ENCODE measurements around the gene ZNF609. TPM values are rescaled to one million over a fixed set of nuclear protein-coding genes. Genes with fewer than 3 reads are reported as not detected.
"Not testable (repeated sequence)": the region's sequence is repeated elsewhere in the genome, so short reads cannot be mapped to it uniquely, and the experiment has no call there.

Gene ZNF609
- total RNA-seq, 1 donor from 2014 or later, result 11.3 TPM

DNA sequence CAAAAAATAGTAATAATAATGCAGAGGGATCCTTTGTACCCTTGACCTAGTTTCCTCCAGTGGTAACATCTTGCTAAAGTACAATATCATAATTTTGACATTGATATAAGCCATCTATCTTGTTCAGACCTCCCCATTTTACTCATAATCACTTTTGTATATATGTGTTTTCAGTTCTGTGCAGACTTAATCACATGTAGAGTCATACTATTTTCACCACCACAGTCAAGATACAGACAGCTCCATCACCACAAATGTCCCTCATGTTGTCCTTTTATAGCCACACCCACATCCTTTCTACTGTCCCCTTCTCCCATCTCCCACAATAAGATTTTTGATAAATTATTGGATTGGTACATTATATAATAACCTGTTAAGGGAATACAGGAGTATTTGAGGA lies 25.4 kb downstream of the ZNF609 start:
- FAIRE-seq (no peak), DNase-seq (ENCODE audit: low read depth) (no peak)
- H3K4me3 ChIP-seq (ENCODE audit: low read depth, low read length), result no peak overlapping the region
- TF ChIP-seq, protein P1, sequence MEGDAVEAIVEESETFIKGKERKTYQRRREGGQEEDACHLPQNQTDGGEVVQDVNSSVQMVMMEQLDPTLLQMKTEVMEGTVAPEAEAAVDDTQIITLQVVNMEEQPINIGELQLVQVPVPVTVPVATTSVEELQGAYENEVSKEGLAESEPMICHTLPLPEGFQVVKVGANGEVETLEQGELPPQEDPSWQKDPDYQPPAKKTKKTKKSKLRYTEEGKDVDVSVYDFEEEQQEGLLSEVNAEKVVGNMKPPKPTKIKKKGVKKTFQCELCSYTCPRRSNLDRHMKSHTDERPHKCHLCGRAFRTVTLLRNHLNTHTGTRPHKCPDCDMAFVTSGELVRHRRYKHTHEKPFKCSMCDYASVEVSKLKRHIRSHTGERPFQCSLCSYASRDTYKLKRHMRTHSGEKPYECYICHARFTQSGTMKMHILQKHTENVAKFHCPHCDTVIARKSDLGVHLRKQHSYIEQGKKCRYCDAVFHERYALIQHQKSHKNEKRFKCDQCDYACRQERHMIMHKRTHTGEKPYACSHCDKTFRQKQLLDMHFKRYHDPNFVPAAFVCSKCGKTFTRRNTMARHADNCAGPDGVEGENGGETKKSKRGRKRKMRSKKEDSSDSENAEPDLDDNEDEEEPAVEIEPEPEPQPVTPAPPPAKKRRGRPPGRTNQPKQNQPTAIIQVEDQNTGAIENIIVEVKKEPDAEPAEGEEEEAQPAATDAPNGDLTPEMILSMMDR (IDR thresholded peaks at IDR 0.05; ENCODE audit: insufficient read depth, low read length, severe bottlenecking), result no peak
- H3K36me3 ChIP-seq (ENCODE audit: control insufficient read depth, insufficient read depth, low read length), result no peaks in the 10 kb centered on the region
- no peaks in the 10 kb centered on the region for H3K27me3 ChIP-seq (ENCODE audit: control insufficient read depth, insufficient read depth, low read length)

DNA sequence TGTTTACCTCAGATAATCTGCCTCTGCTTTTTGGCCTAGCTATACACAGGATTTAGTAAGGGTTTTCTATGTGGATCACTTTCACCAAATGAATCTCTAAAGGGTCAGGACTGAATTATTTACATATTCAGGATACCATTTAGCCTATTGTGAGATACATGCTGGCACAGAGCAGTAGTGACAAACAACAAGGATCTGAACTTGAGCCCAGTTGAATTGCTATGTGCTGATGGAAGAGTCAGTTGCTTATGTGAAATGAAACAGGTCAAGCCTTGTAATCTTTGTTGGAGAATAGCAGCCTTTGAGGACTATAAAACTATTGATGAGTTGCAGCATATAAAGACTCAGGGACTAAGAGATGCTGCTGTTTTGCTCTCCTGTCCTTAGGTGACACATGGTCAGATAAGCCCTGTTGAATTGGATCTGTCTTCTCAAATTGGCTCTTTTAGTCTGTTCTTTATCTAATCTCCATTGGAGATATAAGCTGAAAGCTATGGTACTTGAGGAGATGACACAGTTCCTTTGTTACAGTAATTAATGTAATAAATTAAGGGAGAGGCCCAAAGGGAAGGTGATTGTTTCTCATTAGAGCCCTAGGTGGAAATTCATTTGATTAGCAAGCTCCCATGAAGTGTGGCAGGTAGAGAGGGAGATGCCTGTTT lies 30.4 kb downstream of the ZNF609 start:
- DNase-seq (ENCODE audit: low read depth), result no peak
- Histone ChIP-seq H3K36me3 (ENCODE audit: control insufficient read depth, insufficient read depth, low read length) (no peaks in the 10 kb centered on the region), H3K27me3 (ENCODE audit: control insufficient read depth, insufficient read depth, low read length) (no peaks in the 10 kb centered on the region), H3K4me3 (ENCODE audit: low read depth, low read length) (no peak overlapping the region)
- FAIRE-seq, result no peak
- TF ChIP-seq, protein P1 (IDR thresholded peaks at IDR 0.05; ENCODE audit: insufficient read depth, low read length, severe bottlenecking), result no peak

DNA sequence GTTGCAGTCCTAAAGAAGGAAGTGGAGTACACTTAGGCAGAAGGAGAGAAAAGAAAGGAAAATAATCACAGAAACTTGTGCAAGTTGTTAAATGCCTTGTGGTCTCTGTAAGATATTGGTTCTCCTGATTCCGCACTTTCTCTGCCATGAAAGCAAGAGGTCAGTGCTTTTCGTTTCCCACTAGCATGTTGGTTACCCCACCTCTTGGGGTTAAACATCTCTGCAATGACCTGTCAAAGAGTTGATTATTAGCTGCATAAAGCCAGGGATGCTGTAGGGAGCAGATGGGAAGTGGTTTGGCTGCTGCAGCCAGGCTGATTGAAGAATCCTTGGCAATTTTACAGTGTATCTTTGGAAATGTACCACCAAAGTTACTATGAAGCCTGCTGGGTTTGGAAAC lies 33.3 kb downstream of the ZNF609 start:
- Histone ChIP-seq H3K27me3 (ENCODE audit: control insufficient read depth, insufficient read depth, low read length) (no peaks in the 10 kb centered on the region), H3K36me3 (ENCODE audit: control insufficient read depth, insufficient read depth, low read length) (no peaks in the 10 kb centered on the region), H3K4me3 (ENCODE audit: low read depth, low read length) (no peak overlapping the region)
- TF ChIP-seq, protein P1 (IDR thresholded peaks at IDR 0.05; ENCODE audit: insufficient read depth, low read length, severe bottlenecking), result no peak
- DNase-seq (ENCODE audit: low read depth) (no peak), FAIRE-seq (no peak)

DNA sequence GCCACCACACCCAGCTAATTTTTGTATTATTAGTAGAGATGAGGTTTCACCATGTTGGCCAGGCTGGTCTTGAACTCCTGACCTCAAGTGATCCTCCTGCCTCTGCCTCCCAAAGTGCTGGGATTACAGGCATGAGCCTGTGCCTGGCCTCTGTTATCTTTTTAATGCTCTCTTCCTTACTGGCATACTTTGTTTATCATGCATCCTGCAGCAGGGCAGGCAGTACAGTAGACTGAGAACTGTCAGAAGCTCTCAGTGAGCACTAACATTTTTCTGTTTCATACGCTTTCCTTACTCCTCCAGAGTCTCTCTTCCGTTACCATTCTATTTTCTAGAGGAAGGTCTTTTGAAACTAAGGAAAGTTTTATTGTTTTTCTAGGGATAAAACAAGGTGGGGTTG lies 35.6 kb downstream of the ZNF609 start:
- FAIRE-seq; H3K27me3 ChIP-seq (ENCODE audit: control insufficient read depth, insufficient read depth, low read length); H3K4me3 ChIP-seq (ENCODE audit: low read depth, low read length); H3K36me3 ChIP-seq (ENCODE audit: control insufficient read depth, insufficient read depth, low read length); DNase-seq (ENCODE audit: low read depth): not testable (repeated sequence)

DNA sequence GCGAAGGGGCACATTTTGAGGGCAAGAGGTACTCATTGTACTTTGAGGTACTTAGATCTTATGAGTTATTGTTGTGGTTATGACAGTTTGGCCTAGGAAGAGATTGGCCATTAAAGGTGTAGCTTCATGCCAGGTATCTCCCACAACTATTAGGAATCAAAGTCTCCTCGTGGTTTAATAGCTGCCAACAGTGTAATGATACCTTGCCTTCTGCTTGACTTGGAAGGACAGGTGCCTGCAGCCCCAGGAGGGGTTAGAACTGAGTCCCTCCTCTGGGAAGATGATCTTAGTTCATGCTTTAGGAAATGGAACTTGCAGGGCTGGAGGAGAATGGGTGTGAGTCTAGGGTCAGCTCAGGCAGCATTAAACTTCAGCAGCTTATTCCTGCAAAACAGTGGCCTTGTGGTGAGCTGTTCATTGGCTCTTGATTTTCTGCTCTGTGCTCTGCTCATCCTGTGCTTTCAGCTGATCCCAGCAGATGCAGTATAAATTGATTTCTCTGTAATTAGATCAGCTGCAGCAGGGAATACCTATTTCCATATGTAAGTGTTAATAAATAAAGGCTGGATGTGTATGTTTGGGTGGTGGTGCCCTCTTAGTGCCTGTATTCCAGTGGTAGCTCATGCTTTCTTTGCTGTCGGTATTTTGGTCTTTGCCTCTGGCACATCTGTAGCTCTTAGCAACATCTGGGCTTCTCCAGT lies 40.5 kb downstream of the ZNF609 start:
- TF ChIP-seq, protein P1 (IDR thresholded peaks at IDR 0.05; ENCODE audit: insufficient read depth, low read length, severe bottlenecking), result no peak
- H3K4me3 ChIP-seq (ENCODE audit: low read depth, low read length), result no peak overlapping the region
- no peaks in the 10 kb centered on the region for H3K27me3 ChIP-seq (ENCODE audit: control insufficient read depth, insufficient read depth, low read length)
- no peak for FAIRE-seq
- peaks cover 8% of the 10 kb centered on the region for H3K36me3 ChIP-seq (ENCODE audit: control insufficient read depth, insufficient read depth, low read length)
- DNase-seq (ENCODE audit: low read depth), result no peak

DNA sequence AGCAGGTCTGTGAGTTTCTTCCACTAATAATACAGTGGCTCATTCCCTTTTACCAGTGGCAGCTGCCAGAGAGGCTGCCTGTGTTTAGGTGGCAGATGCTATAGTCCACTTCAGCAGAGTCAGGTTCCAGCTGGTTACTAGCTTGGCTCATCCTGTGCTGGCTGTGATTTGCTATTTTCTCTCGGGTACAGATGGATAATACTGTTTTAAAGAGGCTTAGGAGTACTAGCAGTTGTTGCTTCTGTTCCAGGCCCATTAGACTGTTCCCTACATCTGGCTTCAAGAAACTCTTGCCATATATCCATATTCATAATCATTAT lies 41.0 kb downstream of the ZNF609 start:
- Histone ChIP-seq H3K4me3 (ENCODE audit: low read depth, low read length) (no peak overlapping the region), H3K27me3 (ENCODE audit: control insufficient read depth, insufficient read depth, low read length) (no peaks in the 10 kb centered on the region), H3K36me3 (ENCODE audit: control insufficient read depth, insufficient read depth, low read length) (peaks cover 8% of the 10 kb centered on the region)
- TF ChIP-seq, protein P1 (IDR thresholded peaks at IDR 0.05; ENCODE audit: insufficient read depth, low read length, severe bottlenecking), result no peak
- FAIRE-seq (peak; percentile 13), DNase-seq (ENCODE audit: low read depth) (no peak)
